K562 (cell line): ENCODE measurements around the gene KAZN.

Experiments
- HNRNPH1 ChIP-seq: fragments of 200-400 bp; formaldehyde crosslinking; optimal IDR thresholded peaks from 2 replicates; pipeline ENCODE3; 2017; ENCODE audit warnings: low read depth, mild to moderate bottlenecking, low read length, moderate library complexity
- MGA ChIP-seq: fragments of 450-650 bp; IDR thresholded peaks from 2 replicates; pipeline ENCODE4 v1.6.1; 2016; ENCODE audit warnings: mild to moderate bottlenecking, moderate library complexity
- THAP7 ChIP-seq: fragments of 250-450 bp; sonication (Bioruptor Pico); IDR thresholded peaks from 2 replicates; pipeline ENCODE4 v1.5.0; 2021
- ZBTB11 ChIP-seq, 3 experiments: fragments of 200-800 bp in 1 of 3; fragments of 250-450 bp in 1 of 3; fragments of 450-650 bp in 1 of 3; sonication (Bioruptor Pico) in 1 of 3; sonication (Bioruptor generic) in 1 of 3; formaldehyde crosslinking in 1 of 3; IDR thresholded peaks; 2 replicates each; pipeline versions ENCODE4 v1.6.1 to v1.8.0; 2016 to 2022; ENCODE audit warnings: mild to moderate bottlenecking in 2 of 3, missing genetic modification characterization in 2 of 3, missing compliant biosample characterization in 1 of 3, moderate library complexity in 1 of 3
- ZNF395 ChIP-seq: fragments of 200-800 bp; sonication (Bioruptor generic); IDR thresholded peaks from 2 replicates; pipeline ENCODE4 v1.6.1; 2017; ENCODE audit warnings: missing genetic modification characterization, missing compliant biosample characterization
- ZNF589 ChIP-seq: fragments of 200-800 bp; sonication (Bioruptor generic); IDR thresholded peaks from 2 replicates; pipeline ENCODE4 v1.6.1; 2016; ENCODE audit warnings: low read depth, missing genetic modification characterization, missing compliant biosample characterization
- ZNF76 ChIP-seq: fragments of 250-450 bp; sonication (Bioruptor Pico); IDR thresholded peaks from 2 replicates; pipeline ENCODE4 v1.4.0; 2020; ENCODE audit warnings: mild to moderate bottlenecking, moderate library complexity, borderline replicate concordance
- TF ChIP-seq, protein P1 (sequence below), 3 experiments: IDR thresholded peaks in 2 of 3; conservative IDR thresholded peaks in 1 of 3; 2 replicates each; pipeline ENCODE4 v1.5.1; 2011 to 2012; ENCODE audit warnings: low read length in 3 of 3, mild to moderate bottlenecking in 3 of 3, control low read depth in 2 of 3, improper control_type of control experiment in 1 of 3, inconsistent platforms in 1 of 3, low read depth in 1 of 3, mixed read lengths in 1 of 3, moderate library complexity in 1 of 3; ENCODE audit not compliant: insufficient read depth in 2 of 3
- TF ChIP-seq, protein P2 (sequence below): fragments of 450-650 bp; formaldehyde crosslinking; IDR thresholded peaks from 2 replicates; pipeline ENCODE4 v1.4.0; 2020; ENCODE audit warnings: mild to moderate bottlenecking, mixed read lengths

GRCh38 chr1:14756589-14757285 lies 158.3 kb downstream of the KAZN start:
- TF ChIP-seq, protein P1, sequence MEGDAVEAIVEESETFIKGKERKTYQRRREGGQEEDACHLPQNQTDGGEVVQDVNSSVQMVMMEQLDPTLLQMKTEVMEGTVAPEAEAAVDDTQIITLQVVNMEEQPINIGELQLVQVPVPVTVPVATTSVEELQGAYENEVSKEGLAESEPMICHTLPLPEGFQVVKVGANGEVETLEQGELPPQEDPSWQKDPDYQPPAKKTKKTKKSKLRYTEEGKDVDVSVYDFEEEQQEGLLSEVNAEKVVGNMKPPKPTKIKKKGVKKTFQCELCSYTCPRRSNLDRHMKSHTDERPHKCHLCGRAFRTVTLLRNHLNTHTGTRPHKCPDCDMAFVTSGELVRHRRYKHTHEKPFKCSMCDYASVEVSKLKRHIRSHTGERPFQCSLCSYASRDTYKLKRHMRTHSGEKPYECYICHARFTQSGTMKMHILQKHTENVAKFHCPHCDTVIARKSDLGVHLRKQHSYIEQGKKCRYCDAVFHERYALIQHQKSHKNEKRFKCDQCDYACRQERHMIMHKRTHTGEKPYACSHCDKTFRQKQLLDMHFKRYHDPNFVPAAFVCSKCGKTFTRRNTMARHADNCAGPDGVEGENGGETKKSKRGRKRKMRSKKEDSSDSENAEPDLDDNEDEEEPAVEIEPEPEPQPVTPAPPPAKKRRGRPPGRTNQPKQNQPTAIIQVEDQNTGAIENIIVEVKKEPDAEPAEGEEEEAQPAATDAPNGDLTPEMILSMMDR (IDR thresholded peaks at IDR 0.05 in 2 of 3, conservative IDR thresholded peaks at IDR 0.05 in 1 of 3; ENCODE audit: insufficient read depth in 2 of 3, low read depth in 1 of 3, low read length in 3 of 3): no peak
- TF ChIP-seq ZNF589 (CRISPR knock-in tag) (no peak), ZNF395 (CRISPR knock-in tag) (no peak), ZBTB11 (CRISPR knock-in tag; IDR thresholded peaks at IDR 0.05) (no peak), HNRNPH1 (no peak), MGA (no peak), ZNF76 (CRISPR knock-in tag) (no peak), THAP7 (CRISPR knock-in tag) (no peak)
- TF ChIP-seq, protein P2, sequence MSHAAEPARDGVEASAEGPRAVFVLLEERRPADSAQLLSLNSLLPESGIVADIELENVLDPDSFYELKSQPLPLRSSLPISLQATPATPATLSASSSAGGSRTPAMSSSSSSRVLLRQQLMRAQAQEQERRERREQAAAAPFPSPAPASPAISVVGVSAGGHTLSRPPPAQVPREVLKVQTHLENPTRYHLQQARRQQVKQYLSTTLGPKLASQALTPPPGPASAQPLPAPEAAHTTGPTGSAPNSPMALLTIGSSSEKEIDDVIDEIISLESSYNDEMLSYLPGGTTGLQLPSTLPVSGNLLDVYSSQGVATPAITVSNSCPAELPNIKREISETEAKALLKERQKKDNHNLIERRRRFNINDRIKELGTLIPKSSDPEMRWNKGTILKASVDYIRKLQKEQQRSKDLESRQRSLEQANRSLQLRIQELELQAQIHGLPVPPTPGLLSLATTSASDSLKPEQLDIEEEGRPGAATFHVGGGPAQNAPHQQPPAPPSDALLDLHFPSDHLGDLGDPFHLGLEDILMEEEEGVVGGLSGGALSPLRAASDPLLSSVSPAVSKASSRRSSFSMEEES (CRISPR knock-in tag): no peak
